Omental fat pad (tissue), 4 donors: ENCODE results near the gene MAGI1. TPM values are rescaled to one million over a fixed set of nuclear protein-coding genes. Genes with fewer than 3 reads are reported as not detected.

Experiments used
- ATAC-seq: fragments of 150-250 bp; one replicate; pipeline ENCODE4 v1.9.1; 2016; ENCODE audit warnings: mild to moderate bottlenecking, moderate library complexity; ENCODE audit not compliant: low FRiP score
- DNase-seq: peaks from one replicate; pipeline ENCODE4 v3.0.0-alpha.2; 2019; ENCODE audit warnings: low spot score
- CTCF ChIP-seq, 3 donors: fragments of 450-650 bp; IDR thresholded peaks; one replicate each; pipeline ENCODE4 v1.5.1; 2016 to 2017; ENCODE audit warnings: antibody characterized with exemption in 3 of 3, mild to moderate bottlenecking in 3 of 3, moderate library complexity in 2 of 3
- total RNA-seq, 4 donors: library from RNA; depleted of rRNA; stranded (reverse); fragments of >200 nt; gene quantifications; one replicate each; pipeline ENCODE4 v1.1.0, GENCODE V29; 2016

Gene MAGI1
- total RNA-seq, 4 donors from 2014 or later: 22.9 to 38.8 (median 34.3) TPM

GRCh38 chr3:65938147-65938546 lies 100.6 kb downstream of the MAGI1 start:
- no peak for TF ChIP-seq CTCF (IDR thresholded peaks at IDR 0.05)
- DNase-seq (no peak), ATAC-seq (no peak)

GRCh38 chr3:65936908-65937638 lies 101.6 kb downstream of the MAGI1 start:
- TF ChIP-seq CTCF (IDR thresholded peaks at IDR 0.05): no peak
- DNase-seq (no peak), ATAC-seq (no peak)

- ATAC-seq (no peak), DNase-seq (no peak)
- no peak for TF ChIP-seq CTCF (IDR thresholded peaks at IDR 0.05)
These were observed 103.0 kb downstream of the MAGI1 start for GRCh38 chr3:65935724-65936123.

GRCh38 chr3:65930648-65931047 lies 108.1 kb downstream of the MAGI1 start:
- no peak for ATAC-seq
- TF ChIP-seq CTCF (IDR thresholded peaks at IDR 0.05): no peak
- no peak for DNase-seq

GRCh38 chr3:65928110-65928509 lies 110.6 kb downstream of the MAGI1 start:
- DNase-seq (no peak), ATAC-seq (no peak)
- no peak for TF ChIP-seq CTCF (IDR thresholded peaks at IDR 0.05)

- no peak for ATAC-seq
- no peak for TF ChIP-seq CTCF (IDR thresholded peaks at IDR 0.05)
- no peak for DNase-seq
These were observed 111.1 kb downstream of the MAGI1 start for GRCh38 chr3:65927576-65927975.

- ATAC-seq: no peak
These were observed 113.3 kb downstream of the MAGI1 start for GRCh38 chr3:65925254-65925954.

More at GRCh38 chr3:65925254-65925954, 113.3 kb downstream of the MAGI1 start:
- no peak for TF ChIP-seq CTCF (IDR thresholded peaks at IDR 0.05)
- no peak for DNase-seq
